Thoracic aorta (tissue), 2 donors: ENCODE measurements around the gene MAML3. TPM values are rescaled to one million over a fixed set of nuclear protein-coding genes. Genes with fewer than 3 reads are reported as not detected.

Experiments used
- ATAC-seq: fragments of 150-250 bp; one replicate; pipeline ENCODE4 v1.8.0; 2017; ENCODE audit warnings: low read depth; ENCODE audit not compliant: insufficient number of reproducible peaks, low FRiP score
- DNase-seq: peaks from one replicate; pipeline ENCODE4 v3.0.0-alpha.2; 2020; ENCODE audit warnings: low spot score
- H3K27ac ChIP-seq, 2 donors: fragments of 200-600 bp; sonication (generic); 1 replicate in 1 of 2; 2 replicates in 1 of 2; pipeline ENCODE4 v1.5.1; 2016; ENCODE audit warnings: mild to moderate bottlenecking in 2 of 2, moderate library complexity in 2 of 2
- H3K27me3 ChIP-seq: fragments of 200-600 bp; sonication (generic); replicated peaks from 2 replicates; pipeline ENCODE4 v1.6.0; 2016; ENCODE audit warnings: mild to moderate bottlenecking; ENCODE audit not compliant: insufficient read depth
- H3K36me3 ChIP-seq: fragments of 200-600 bp; sonication (generic); one replicate; pipeline ENCODE4 v1.5.1; 2016
- H3K4me1 ChIP-seq, 2 donors: fragments of 200-600 bp; sonication (generic); 1 replicate in 1 of 2; 2 replicates in 1 of 2; pipeline versions ENCODE4 v1.5.1 to v1.6.0; 2016; ENCODE audit warnings: low read depth in 2 of 2, mild to moderate bottlenecking in 1 of 2; ENCODE audit not compliant: control insufficient read depth in 1 of 2
- H3K4me3 ChIP-seq: fragments of 200-600 bp; sonication (generic); 2 replicates; pipeline ENCODE4 v1.5.1; 2016; ENCODE audit warnings: mild to moderate bottlenecking
- H3K9me3 ChIP-seq: fragments of 200-600 bp; sonication (generic); 2 replicates; pipeline ENCODE4 v1.5.1; 2016
- CTCF ChIP-seq: fragments of 200-600 bp; sonication (generic); IDR thresholded peaks from one replicate; pipeline ENCODE4 v1.5.1; 2019; ENCODE audit warnings: antibody characterized with exemption
- total RNA-seq, 2 donors: library from RNA; depleted of rRNA; stranded (reverse); fragments of >200 nt; gene quantifications; one replicate each; pipeline versions ENCODE4 v1.1.0 to v1.2.3, GENCODE V29; 2016

MAML3 gene
- total RNA-seq, 2 donors from 2014 or later: 7.3 to 14.1 TPM

DNA sequence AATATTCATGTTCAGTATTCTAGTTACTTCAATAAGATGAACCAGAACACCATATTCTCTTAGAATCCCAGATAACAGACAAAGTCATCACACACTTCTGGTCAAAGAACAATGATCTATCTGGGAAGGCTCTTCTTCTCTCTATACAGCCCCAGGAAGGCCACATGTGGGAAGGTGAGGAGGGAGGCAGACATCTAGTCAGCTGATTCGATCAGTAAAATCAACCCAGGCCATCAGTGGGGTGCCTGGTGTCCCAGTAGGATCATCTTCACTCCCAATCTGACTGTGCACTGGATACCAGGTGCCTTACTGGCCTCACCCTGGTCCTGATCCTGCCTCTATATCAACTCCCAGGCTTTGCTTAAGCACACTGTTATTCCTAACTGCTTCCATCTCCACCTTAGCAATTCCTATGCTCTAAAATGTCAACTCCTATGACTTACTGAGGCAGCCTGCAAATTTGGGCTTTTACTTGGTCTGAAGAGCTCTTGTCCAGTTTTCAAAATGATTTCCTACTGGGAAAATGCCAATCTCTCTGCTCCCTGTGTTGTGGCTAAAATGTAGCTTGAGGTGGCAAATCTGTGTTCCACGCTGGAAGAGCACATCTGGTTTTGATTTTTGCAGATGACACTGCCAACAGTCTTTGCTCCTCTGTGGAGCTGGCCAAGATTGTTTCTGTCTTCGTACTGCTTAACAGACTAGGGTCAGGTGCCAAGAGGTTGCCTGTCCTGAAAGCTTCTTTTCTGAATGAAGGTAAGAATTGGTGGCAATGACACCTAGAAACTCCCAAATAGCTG is 359.6 kb downstream of the MAML3 start:
- Histone ChIP-seq H3K36me3 (no peaks in the 10 kb centered on the region), H3K27ac (no peak overlapping the region), H3K9me3 (no peaks in the 10 kb centered on the region), H3K4me1 (peaks cover 8 to 17% of the 10 kb centered on the region in 2 donors), H3K27me3 (no peaks in the 10 kb centered on the region), H3K4me3 (no peak overlapping the region)
- TF ChIP-seq CTCF: no peak
- ATAC-seq (no peak), DNase-seq (no peak)

DNA sequence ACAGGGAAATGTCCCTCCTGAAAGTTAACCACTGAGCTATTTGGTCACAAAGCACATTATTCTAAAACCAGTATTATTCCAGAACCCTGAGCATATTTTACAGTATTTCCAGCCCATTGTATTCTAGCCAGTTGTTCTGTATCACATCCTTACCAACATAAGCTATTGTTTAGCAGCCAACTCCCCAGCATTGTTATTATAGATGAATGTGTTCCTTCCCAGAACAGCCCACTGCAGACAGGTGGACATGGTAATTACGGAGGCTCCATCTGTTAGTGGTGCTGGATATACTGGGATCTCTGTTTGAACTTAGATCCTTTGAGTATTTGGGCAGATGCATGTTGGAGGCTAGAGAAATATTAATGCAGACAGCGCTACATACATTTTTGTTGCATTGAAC is 362.3 kb downstream of the MAML3 start:
- Histone ChIP-seq H3K9me3 (no peaks in the 10 kb centered on the region), H3K4me1 (peaks cover 0 to 7% of the 10 kb centered on the region in 2 donors), H3K27me3 (no peaks in the 10 kb centered on the region), H3K4me3 (no peak overlapping the region), H3K36me3 (no peaks in the 10 kb centered on the region), H3K27ac (no peak overlapping the region)
- no peak for TF ChIP-seq CTCF
- DNase-seq (no peak), ATAC-seq (no peak)

GRCh38 chr4:139790291-139790690 is 363.7 kb downstream of the MAML3 start:
- ATAC-seq (no peak), DNase-seq (no peak)
- no peaks in the 10 kb centered on the region for H3K9me3 ChIP-seq
- H3K4me1 ChIP-seq: peaks cover 0 to 7% of the 10 kb centered on the region in 2 donors
- H3K27ac ChIP-seq: no peak overlapping the region
- H3K4me3 ChIP-seq: no peak overlapping the region
- no peaks in the 10 kb centered on the region for H3K36me3 ChIP-seq
- H3K27me3 ChIP-seq: no peaks in the 10 kb centered on the region
- TF ChIP-seq CTCF: no peak

DNA sequence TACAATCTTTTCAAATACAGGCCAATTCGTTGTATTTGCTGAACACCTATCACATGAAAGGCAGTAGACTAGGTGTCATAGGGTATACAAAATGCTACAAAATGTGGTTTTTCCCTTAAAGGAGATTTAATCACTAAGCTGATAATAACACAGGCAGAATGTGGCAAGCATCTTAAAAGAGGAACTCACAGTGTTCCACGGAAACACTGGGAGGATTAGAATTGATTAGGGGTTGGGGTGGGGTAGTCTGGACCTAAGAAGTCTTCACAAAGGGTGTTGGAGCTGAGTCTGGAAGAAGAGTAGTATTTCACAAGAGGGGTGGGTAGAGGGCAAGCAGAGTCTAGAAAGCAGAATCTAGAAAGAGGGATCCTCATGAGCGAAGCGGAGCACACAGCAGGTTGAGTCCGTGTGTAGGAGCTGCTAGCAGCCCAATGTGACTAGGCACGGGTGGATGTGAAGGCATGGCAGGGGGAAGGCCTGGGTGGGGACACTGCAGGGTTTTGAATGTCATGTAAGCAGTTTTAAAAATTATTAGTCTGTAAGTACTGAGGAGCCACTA is 364.8 kb downstream of the MAML3 start:
- no peak for ATAC-seq
- H3K4me3 ChIP-seq: no peak overlapping the region
- no peak for TF ChIP-seq CTCF
- DNase-seq: no peak
- H3K36me3 ChIP-seq: no peaks in the 10 kb centered on the region
- no peak overlapping the region for H3K27ac ChIP-seq
- no peaks in the 10 kb centered on the region for H3K4me1 ChIP-seq
- no peaks in the 10 kb centered on the region for H3K27me3 ChIP-seq
- H3K9me3 ChIP-seq: no peaks in the 10 kb centered on the region

- H3K9me3 ChIP-seq: no peaks in the 10 kb centered on the region
- H3K27me3 ChIP-seq: no peaks in the 10 kb centered on the region
- H3K4me1 ChIP-seq: no peaks in the 10 kb centered on the region
- no peak for ATAC-seq
- no peak for TF ChIP-seq CTCF
- no peaks in the 10 kb centered on the region for H3K36me3 ChIP-seq
- H3K4me3 ChIP-seq: no peak overlapping the region
- H3K27ac ChIP-seq: no peak overlapping the region
- no peak for DNase-seq
Observed at GRCh38 chr4:139786494-139787354, 367.3 kb downstream of the MAML3 start.
